GM19372 (cell line): ENCODE measurements around the gene MYRFL.

Source experiments
- ATAC-seq: cut with Tn5 transposase; IDR thresholded peaks from one replicate; pipeline ENCODE4 v1.9.1; 2021; ENCODE audit warnings: mild to moderate bottlenecking, low read depth, moderate library complexity; ENCODE audit not compliant: unreplicated experiment

The MYRFL gene

GRCh38 chr12:69927164-69927563 is 102.1 kb downstream of the MYRFL start:
- ATAC-seq, result no peak

- ATAC-seq, result no peak
Observed at GRCh38 chr12:69929125-69929524, 104.1 kb downstream of the MYRFL start.

- no peak for ATAC-seq
Observed at GRCh38 chr12:69929531-69929930, 104.5 kb downstream of the MYRFL start.

- no peak for ATAC-seq
Observed at GRCh38 chr12:69931569-69931968, 106.5 kb downstream of the MYRFL start.

- no peak for ATAC-seq
Observed at GRCh38 chr12:69932154-69932553, 107.1 kb downstream of the MYRFL start.

- no peak for ATAC-seq
Observed at GRCh38 chr12:69932676-69933552, 107.9 kb downstream of the MYRFL start.

GRCh38 chr12:69934011-69934410 is 109.0 kb downstream of the MYRFL start:
- ATAC-seq, result no peak

- no peak for ATAC-seq
Observed at GRCh38 chr12:69935651-69936100, 110.6 kb downstream of the MYRFL start.

- ATAC-seq, result no peak
Observed at GRCh38 chr12:69936214-69936731, 111.2 kb downstream of the MYRFL start.

- ATAC-seq, result no peak
Observed at GRCh38 chr12:69936766-69937165, 111.7 kb downstream of the MYRFL start.

- ATAC-seq, result no peak
Observed at GRCh38 chr12:69947123-69947522, 122.1 kb downstream of the MYRFL start.

- no peak for ATAC-seq
Observed at GRCh38 chr12:69947897-69948296, 122.9 kb downstream of the MYRFL start.

- no peak for ATAC-seq
Observed at GRCh38 chr12:69948851-69949250, 123.8 kb downstream of the MYRFL start.

GRCh38 chr12:69949311-69950002 is 124.4 kb downstream of the MYRFL start:
- no peak for ATAC-seq

- ATAC-seq, result no peak
Observed at GRCh38 chr12:69951108-69951507, 126.1 kb downstream of the MYRFL start.

GRCh38 chr12:69952890-69953289 is 127.9 kb downstream of the MYRFL start:
- ATAC-seq, result no peak

GRCh38 chr12:69961246-69961645 is 136.2 kb downstream of the MYRFL start:
- no peak for ATAC-seq

- ATAC-seq, result no peak
Observed at GRCh38 chr12:69966409-69966808, 141.4 kb downstream of the MYRFL start.

- ATAC-seq, result no peak
Observed at GRCh38 chr12:69966839-69967238, 141.8 kb downstream of the MYRFL start.

GRCh38 chr12:69969011-69969410 is 144.0 kb downstream of the MYRFL start:
- ATAC-seq, result no peak

GRCh38 chr12:69972136-69972535 is 147.1 kb downstream of the MYRFL start:
- no peak for ATAC-seq
